Stimulated activated CD8-positive, alpha-beta memory T cell treated with anti-CD3 and anti-CD28 coated beads, Interleukin-7, amount 100 ng/mL, for 24 hours (primary cell): Measurements from ENCODE around the gene ACAD9.
A peak's percentile ranks its signal among the peaks of the same experiment; 100 is the strongest.
"Not testable (repeated sequence)": the region's sequence is repeated elsewhere in the genome, so short reads cannot be mapped to it uniquely, and the experiment has no call there.

Experiments used
- DNase-seq: peaks from one replicate; pipeline ENCODE4 v3.0.0-alpha.2; 2020; ENCODE audit warnings: low read depth

The ACAD9 gene

GRCh38 chr3:128895843-128896697 lies 16.6 kb downstream of the ACAD9 start:
- DNase-seq: no peak

DNA sequence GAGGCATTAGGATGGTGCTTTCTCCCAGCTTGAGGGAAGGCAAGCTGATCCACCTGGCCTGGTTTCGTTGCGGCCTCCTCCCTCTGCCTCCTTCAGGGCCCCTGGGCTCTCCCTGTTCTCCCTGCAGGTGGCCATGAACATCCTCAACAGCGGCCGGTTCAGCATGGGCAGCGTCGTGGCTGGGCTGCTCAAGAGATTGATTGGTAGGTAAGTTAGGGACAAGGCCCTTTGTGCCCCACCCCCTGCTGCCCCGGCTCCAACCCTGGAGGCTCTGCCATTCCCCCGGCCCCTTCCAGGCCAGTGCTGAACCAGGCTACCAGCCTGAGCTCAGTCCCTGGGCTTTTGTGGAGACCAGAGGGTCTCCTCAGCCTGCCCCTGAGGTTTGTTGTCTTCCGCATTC lies 23.0 kb downstream of the ACAD9 start:
- no peak for DNase-seq

DNA sequence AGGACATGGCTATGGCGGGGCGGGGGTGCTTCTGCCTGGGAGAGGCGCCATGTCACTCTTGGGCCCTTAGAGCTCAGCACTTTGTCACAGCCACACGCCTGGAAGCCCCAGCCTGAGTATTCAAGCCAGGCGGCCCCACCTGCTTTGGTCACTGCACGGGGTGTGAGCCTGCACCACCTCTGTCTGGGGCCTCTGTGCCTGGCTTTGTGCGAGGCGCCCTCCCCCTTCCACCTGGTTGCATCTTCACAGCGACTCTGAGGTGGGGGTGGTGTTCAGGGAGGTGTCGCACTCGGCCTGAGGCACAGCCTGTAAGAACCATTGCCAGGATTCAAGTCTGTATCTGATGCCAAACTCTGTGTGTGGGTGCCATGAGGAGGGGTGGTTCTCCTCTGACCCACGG lies 24.1 kb downstream of the ACAD9 start:
- DNase-seq: no peak

DNA sequence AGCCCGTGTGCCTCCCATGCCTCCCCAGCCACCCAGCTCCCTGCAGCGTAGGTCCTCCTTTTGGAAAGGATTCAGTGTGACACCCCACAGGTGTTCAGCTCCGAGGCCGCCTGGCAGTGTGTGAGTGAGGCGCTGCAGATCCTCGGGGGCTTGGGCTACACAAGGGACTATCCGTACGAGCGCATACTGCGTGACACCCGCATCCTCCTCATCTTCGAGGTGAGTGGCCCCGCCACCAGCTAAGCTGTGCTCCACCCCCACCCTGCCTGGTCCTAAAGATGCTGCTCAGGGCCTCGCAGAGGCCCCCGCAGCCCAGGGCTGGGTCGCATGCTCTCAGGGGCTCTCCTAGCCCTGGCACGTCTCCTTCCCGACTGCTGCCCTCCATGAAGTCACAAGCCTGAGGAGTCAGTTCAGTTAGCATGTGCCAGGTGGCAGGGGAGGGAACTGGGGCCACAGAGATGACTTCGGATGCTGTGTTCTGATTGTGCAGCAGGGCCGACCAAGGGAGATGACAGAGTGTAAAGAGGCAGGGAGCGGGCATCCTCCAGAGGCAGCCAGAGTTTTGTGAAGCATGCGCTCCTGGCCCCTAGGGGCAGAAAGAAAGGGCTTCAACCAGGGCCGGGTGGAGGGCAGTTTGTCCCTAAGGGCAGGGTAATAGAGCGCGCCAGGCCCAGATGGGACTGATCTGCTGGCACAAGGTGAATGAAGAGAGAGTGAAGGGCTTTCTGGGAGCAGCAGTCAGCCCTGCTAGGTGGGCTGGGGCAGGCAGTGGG lies 26.8 kb downstream of the ACAD9 start:
- DNase-seq: no peak

- no peak for DNase-seq
Measured at GRCh38 chr3:128906804-128907525, 27.5 kb downstream of the ACAD9 start.

DNA sequence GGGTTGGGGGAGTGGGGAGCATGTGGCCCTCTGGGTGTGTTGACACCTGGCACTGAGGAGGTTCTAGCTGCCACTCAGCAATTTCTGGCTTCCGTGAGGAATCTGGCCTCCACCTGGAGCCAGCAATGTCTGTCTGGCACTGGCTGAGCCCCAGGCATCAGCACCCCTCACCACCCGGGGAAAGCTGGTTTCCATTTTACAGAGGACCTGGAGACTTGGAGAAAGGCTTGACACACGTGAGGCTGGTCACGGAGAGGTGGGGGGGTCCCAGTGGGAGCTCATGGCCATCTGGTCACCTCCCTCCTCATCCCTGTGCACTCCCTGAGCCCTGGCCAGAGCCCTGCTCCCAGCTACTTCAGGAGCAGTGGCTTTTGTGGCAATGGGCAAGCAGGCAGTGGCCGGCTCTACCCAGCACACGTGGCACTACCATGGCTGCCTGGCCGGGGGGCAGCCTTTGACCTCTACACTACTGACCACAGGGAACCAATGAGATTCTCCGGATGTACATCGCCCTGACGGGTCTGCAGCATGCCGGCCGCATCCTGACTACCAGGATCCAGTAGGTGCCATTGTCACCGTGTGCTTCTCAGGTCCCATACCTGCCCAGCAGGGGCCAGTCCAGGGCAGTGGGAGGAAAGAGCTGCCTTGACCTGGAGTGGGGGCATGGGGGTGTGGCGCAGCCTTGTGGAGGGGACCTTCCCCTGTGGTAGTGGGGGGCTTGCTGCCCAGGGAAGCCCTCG lies 28.5 kb downstream of the ACAD9 start:
- DNase-seq: no peak

DNA sequence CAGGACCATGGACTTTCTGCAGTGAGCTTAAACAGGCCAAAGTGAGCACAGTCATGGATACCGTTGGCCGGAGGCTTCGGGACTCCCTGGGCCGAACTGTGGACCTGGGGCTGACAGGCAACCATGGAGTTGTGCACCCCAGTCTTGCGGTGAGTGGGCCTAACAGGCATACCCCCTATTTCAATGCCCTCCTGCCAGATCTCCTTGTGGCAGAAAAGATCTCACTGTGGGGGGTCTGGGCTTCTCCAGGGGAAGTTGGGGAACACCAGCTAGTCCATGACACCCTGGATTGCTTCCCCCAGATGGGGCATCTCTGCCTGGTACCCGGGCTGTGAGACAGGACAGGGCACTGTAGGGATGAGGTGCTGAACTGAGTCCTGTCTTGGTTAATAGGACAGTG lies 29.5 kb downstream of the ACAD9 start:
- no peak for DNase-seq

GRCh38 chr3:128910006-128910405 lies 30.6 kb downstream of the ACAD9 start:
- no peak for DNase-seq

- no peak for DNase-seq
Measured at GRCh38 chr3:128911911-128912310, 32.5 kb downstream of the ACAD9 start.

DNA sequence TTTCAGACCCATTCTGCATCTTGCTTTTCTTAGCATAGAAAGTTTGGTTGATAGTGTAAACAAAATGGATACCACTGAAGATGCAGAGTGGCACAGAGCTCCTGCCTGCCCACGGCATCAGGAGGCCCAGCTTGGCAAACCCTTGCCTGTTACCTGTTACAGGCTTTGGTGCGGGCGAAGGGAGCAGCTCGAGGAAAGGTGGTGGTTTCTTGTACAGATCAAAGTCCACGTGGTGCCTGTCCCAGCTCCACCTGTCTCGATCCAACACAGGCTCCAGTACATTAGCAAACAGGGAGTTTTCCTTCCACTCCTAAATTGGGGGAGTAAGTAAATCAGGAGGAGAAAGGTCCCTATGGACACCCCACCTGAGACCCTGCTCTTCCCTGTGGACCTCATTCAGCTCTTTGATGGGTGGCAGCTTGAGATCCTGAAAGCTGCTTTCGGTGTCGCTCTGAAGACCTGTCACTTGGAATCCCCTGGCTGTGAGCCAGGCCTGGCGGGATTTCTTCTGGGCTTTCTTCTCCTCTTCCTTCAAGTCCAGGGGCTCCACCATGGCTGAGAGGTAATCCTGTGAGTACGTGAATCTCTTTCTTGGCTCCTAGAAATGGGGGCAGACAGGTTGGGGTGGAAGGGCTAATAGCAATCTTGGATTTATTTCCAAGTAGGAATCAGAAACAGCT lies 35.7 kb downstream of the ACAD9 start:
- no peak for DNase-seq

DNA sequence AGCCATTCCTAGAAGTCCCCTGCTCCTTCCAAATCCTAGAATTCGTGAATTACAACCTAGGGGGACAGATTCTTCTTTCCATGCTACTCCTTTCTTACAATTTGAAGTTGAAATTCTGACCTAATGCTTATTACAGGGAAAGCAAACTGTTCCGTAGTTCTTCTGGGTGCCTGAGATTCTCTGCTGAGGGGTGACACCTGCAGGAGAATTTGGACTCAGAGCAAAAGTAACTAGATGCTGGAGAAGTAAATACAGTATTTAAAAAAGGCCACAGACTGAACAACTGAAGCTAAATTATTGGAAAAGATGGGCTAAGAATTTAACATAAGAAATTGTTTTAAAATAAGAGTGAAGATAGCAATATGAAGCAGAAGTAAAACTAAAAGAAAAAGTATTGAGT lies 37.9 kb downstream of the ACAD9 start:
- no peak for DNase-seq

GRCh38 chr3:128919988-128920387 lies 40.6 kb downstream of the ACAD9 start:
- no peak for DNase-seq

DNA sequence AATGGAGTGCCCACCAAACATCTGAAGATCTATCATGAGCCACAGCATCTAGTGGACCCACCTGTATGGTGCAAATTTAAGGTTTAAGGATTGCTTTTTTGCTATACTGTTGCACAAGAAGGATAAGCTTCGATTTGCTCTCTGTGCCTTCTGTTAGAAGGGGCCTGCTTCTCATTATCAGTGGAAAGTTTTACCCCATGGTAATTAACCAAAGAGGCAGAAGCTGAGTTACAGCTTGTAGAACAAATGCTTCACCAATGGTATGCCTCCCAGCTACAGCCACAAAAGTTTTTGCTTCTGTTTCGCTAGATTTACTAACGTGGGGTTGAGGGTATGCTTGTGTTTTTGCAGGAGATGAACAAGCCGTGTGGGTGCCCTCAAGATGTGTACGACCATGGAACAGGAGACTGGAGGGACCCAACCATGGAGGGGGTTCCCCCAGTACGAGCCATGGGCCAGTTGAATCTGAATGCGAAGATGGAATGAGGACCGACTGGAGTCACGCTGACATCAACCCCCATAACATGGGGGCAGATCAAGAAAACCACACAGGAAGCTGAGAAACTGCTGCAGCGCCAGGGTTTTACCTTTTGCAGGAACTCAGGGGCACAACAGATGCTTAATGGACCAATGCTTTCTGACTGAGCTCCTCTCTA lies 43.5 kb downstream of the ACAD9 start:
- DNase-seq: peak; percentile 15

DNA sequence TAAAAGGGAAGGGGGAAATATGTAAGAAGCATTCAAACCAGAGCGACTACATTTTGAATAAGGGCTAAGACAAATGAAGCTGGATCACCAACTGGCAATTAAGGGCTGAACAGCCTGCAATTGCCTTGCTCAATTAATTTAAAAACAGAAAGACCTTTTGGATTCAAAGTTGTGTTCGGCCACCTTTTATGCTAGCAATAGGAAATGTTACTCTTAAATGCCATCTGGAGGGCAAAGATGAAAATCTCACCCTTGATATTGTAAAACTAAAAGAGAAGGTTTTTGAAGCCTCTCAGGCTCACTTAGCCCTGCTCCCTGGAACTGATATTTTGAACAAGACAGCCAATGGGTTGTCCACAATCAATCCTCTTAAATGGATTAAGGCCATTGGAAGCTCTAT lies 44.2 kb downstream of the ACAD9 start:
- DNase-seq: no peak

DNA sequence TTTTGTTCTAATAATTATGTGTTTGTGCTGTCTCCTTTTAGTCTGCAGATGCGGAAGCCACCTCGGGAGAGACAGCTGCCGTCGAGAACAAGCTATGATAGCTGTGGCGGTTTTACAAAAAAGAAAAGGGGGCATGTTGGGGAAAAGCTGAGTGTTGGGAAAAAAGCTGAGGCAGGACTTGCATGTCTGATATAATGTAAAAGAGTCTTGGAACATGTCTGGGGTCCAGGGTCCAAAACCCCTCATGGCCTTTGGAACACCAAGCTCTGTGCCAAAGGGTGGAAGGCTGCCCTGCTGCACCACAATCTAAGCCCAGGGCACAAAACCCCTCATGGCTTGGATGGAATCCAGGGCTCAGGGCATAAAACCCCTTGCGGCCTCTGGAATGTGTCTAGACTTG lies 44.6 kb downstream of the ACAD9 start:
- DNase-seq: not testable (repeated sequence)

DNA sequence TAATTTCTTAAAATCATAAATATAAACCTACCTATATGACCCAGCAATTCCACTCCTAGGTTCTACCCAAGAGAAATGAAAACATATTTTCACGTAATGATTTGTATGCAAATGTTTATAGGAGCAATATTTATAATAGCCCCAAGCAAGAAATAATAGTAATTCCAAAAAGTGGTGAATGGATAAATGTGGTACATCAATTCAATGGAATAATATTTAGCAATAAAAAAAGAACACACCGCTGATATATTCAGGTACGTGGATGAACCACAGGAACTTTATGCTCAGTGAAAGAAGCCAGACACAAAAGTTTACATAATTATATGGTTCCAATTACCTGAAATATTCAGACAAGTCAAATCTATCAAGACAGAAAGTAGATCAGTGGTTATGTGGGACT lies 49.9 kb downstream of the ACAD9 start:
- DNase-seq: no peak

DNA sequence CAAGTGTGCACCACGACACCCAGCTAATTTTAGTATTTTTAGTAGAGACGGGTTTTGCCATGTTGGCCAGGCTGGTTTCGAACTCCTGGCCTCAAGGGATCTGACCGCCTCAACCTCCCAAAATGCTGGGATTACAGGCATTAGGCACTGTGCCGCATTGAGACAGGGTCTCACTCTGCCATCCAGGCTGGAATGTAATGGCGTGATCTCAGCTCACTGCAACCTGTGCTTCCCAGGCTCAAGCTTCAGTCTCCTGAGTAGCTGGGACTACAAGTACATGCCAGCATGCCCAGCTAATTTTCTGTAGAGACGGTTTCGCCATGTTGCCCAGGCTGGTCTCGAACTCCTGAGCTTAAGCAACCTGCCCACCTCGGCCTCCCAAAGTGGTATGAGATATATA lies 51.6 kb downstream of the ACAD9 start:
- no peak for DNase-seq

DNA sequence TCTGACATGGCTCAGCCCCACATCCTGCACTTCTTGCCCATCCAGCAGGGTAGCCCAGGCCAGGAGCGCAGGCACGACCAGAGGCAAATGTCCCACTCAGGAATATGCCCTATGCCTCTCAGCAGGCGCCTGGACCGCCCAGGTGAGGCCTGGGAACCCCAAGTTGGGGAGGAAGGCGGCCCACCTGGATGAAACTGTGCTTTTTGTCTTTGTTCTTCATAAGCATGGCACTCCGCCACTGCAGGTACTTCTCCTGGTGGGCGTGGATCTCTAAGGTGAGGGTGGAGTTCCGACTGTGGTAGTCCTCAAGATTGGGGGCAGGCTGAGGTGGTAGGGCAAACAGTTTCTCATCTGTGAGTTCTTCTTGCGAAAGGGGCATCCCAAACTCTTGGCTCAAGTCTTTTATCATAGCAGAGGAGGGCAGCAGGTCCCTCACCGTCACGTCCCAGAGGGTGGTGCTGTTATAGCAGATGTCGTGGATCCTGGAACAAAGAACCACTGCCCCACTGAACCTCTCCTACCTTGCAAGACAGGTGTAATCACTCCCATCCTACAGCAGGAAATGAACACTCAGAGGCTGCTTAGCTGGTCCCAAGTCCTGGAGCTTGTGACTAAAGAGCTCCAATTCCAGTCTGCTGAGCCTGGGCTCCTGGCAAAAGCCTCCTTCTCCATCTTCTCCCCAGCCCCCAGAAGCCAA lies 53.2 kb downstream of the ACAD9 start:
- no peak for DNase-seq

DNA sequence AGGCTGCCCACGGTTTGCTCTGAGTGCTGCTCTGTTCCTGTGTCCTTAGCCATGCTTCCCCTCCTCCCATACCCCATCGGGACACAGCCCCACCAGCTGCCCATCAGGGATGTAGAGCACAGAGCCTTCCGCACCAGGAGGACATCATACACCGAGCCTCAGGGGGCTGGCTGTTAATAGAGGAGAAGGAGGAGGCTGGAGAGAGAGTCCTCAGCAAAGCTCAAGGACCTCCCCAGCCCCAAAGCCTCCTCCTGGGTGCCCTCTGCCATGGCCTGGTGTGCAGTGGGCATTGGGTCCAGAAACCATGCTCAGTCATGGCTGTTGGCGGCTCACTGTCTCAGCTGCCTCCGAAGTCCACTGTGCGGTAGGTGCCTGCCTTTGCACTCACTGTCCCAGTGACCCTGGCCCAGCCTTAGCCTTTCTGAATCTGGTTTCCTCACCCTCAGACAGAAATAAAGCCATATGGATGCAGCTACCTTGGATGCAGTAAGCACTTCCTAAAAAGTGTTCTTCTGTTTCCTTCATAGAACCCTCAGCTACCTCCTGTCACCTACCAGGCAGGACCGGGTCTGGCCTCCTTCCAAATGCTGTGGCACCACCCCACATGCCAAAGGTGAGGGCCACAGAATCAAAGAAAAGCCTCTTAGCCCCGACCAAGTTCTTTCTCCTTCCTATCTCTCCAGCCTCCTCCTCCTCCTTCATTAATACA lies 53.9 kb downstream of the ACAD9 start:
- no peak for DNase-seq

GRCh38 chr3:128933922-128934253 lies 54.5 kb downstream of the ACAD9 start:
- no peak for DNase-seq
